Measurements from ENCODE around the gene WDR7.

- no peak for TF ChIP-seq EZH2 (IDR thresholded peaks at IDR 0.05)
- TF ChIP-seq CTCF (IDR thresholded peaks at IDR 0.05 in 2 of 3, conservative IDR thresholded peaks at IDR 0.05 in 1 of 3; ENCODE audit: borderline replicate concordance in 1 of 3, insufficient read depth in 1 of 3, low read depth in 2 of 3, low read length in 2 of 3), result no peak
- no peak for TF ChIP-seq MAX (IDR thresholded peaks at IDR 0.05)
- no peak for TF ChIP-seq ZFX (IDR thresholded peaks at IDR 0.05)
- TF ChIP-seq ATF3 (IDR thresholded peaks at IDR 0.05), result no peak
- no peak for TF ChIP-seq SIN3A (IDR thresholded peaks at IDR 0.05; ENCODE audit: low read depth)
- no peak for TF ChIP-seq POLR2A (IDR thresholded peaks at IDR 0.05; ENCODE audit: borderline replicate concordance, extremely low read depth, insufficient read depth, insufficient read length)
- TF ChIP-seq CEBPB (IDR thresholded peaks at IDR 0.05; ENCODE audit: low read depth), result no peak
- TF ChIP-seq ELF1 (IDR thresholded peaks at IDR 0.05; ENCODE audit: borderline replicate concordance, low read depth), result no peak
Observed at GRCh38 chr18:57040175-57040574, 389.0 kb downstream of the WDR7 start.
